ENCODE data around the gene SORBS1.

SORBS1 gene

GRCh38 chr10:95500097-95500496 is 61.1 kb downstream of the SORBS1 start:
- H3K4me3 ChIP-seq (ENCODE audit: low read depth, low read length), result no peak overlapping the region
- TF ChIP-seq CTCF (IDR thresholded peaks at IDR 0.05; ENCODE audit: low read depth, low read length), result no peak

GRCh38 chr10:95499482-95499989 is 61.6 kb downstream of the SORBS1 start:
- H3K4me3 ChIP-seq (ENCODE audit: low read depth, low read length), result no peak overlapping the region
- TF ChIP-seq CTCF (IDR thresholded peaks at IDR 0.05; ENCODE audit: low read depth, low read length), result no peak

- no peak for TF ChIP-seq CTCF (IDR thresholded peaks at IDR 0.05; ENCODE audit: low read depth, low read length)
- H3K4me3 ChIP-seq (ENCODE audit: low read depth, low read length), result no peak overlapping the region
Observed at GRCh38 chr10:95496951-95497350, 64.2 kb downstream of the SORBS1 start.

- TF ChIP-seq CTCF (IDR thresholded peaks at IDR 0.05; ENCODE audit: low read depth, low read length), result no peak
- no peak overlapping the region for H3K4me3 ChIP-seq (ENCODE audit: low read depth, low read length)
Observed at GRCh38 chr10:95496246-95496911, 64.8 kb downstream of the SORBS1 start.

- no peak overlapping the region for H3K4me3 ChIP-seq (ENCODE audit: low read depth, low read length)
- no peak for TF ChIP-seq CTCF (IDR thresholded peaks at IDR 0.05; ENCODE audit: low read depth, low read length)
Observed at GRCh38 chr10:95493862-95494261, 67.3 kb downstream of the SORBS1 start.

GRCh38 chr10:95487994-95488393 is 73.2 kb downstream of the SORBS1 start:
- TF ChIP-seq CTCF (IDR thresholded peaks at IDR 0.05; ENCODE audit: low read depth, low read length), result no peak
- no peak overlapping the region for H3K4me3 ChIP-seq (ENCODE audit: low read depth, low read length)

- no peak overlapping the region for H3K4me3 ChIP-seq (ENCODE audit: low read depth, low read length)
- no peak for TF ChIP-seq CTCF (IDR thresholded peaks at IDR 0.05; ENCODE audit: low read depth, low read length)
Observed at GRCh38 chr10:95485056-95485844, 75.9 kb downstream of the SORBS1 start.
